CD4-positive, alpha-beta T cell treated with Interferon alpha-2 for 1 hour (primary cell): ENCODE results near the gene TTC7B.

Experiments
- DNase-seq, 2 donors: peaks; one replicate each; pipeline ENCODE4 v3.0.0-alpha.2; 2020 to 2022

TTC7B gene

GRCh38 chr14:90739318-90740068 lies 76.7 kb downstream of the TTC7B start:
- no peak for DNase-seq

GRCh38 chr14:90733139-90733808 lies 83.0 kb downstream of the TTC7B start:
- no peak for DNase-seq

- no peak for DNase-seq
These were observed 83.5 kb downstream of the TTC7B start for GRCh38 chr14:90732718-90733117.

- no peak for DNase-seq
These were observed 84.1 kb downstream of the TTC7B start for GRCh38 chr14:90732139-90732538.

GRCh38 chr14:90731487-90731886 lies 84.7 kb downstream of the TTC7B start:
- DNase-seq: no peak

GRCh38 chr14:90730206-90730766 lies 85.9 kb downstream of the TTC7B start:
- no peak for DNase-seq

- DNase-seq: no peak
These were observed 87.3 kb downstream of the TTC7B start for GRCh38 chr14:90728951-90729350.

GRCh38 chr14:90727082-90727481 lies 89.1 kb downstream of the TTC7B start:
- no peak for DNase-seq

GRCh38 chr14:90726656-90727055 lies 89.6 kb downstream of the TTC7B start:
- DNase-seq: no peak

GRCh38 chr14:90724866-90725265 lies 91.4 kb downstream of the TTC7B start:
- DNase-seq: no peak

- no peak for DNase-seq
These were observed 93.6 kb downstream of the TTC7B start for GRCh38 chr14:90722590-90722989.

- DNase-seq: no peak
These were observed 94.5 kb downstream of the TTC7B start for GRCh38 chr14:90721619-90722305.

GRCh38 chr14:90720832-90721231 lies 95.4 kb downstream of the TTC7B start:
- no peak for DNase-seq

GRCh38 chr14:90720336-90720735 lies 95.9 kb downstream of the TTC7B start:
- DNase-seq: no peak

- DNase-seq: no peak
These were observed 98.3 kb downstream of the TTC7B start for GRCh38 chr14:90717916-90718315.

- no peak for DNase-seq
These were observed 100.2 kb downstream of the TTC7B start for GRCh38 chr14:90715993-90716392.

GRCh38 chr14:90715495-90715894 lies 100.7 kb downstream of the TTC7B start:
- DNase-seq: no peak

- no peak for DNase-seq
These were observed 101.4 kb downstream of the TTC7B start for GRCh38 chr14:90714811-90715210.

GRCh38 chr14:90704738-90705392 lies 111.4 kb downstream of the TTC7B start:
- DNase-seq: no peak

GRCh38 chr14:90703841-90704737 lies 112.1 kb downstream of the TTC7B start:
- DNase-seq: no peak

- DNase-seq: no peak
These were observed 115.1 kb downstream of the TTC7B start for GRCh38 chr14:90700933-90701776.
